ENCODE measurements around the gene MSX2.

DNA sequence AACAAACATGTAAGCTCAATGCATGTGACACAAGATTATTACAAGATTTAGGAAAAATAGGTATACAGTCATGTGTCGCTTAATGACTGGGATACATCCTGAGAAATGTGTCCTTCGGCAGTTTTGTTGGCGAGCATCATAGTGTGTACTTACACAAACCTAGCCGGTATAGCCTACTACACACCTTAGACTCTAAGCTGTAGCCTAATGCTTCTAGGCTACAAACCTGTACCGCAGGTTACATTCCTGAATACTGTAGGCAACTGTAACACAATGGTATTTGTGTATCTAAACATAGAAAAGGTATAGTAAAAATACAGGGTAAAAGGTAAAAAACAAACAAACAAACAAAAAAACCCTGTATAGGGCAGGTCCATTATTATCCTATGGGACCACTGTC, 27.7 kb downstream of the MSX2 start:
- TF ChIP-seq GATA2 (IDR thresholded peaks at IDR 0.05; ENCODE audit: low read depth, low read length) (no peak), GATA3 (IDR thresholded peaks at IDR 0.05; ENCODE audit: low read depth, low read length) (no peak)

Data from SH-SY5Y (cell line).